Measurements from ENCODE around the gene PACRG.
"Not testable (repeated sequence)": the region's sequence is repeated elsewhere in the genome, so short reads cannot be mapped to it uniquely, and the experiment has no call there.

The PACRG gene

DNA sequence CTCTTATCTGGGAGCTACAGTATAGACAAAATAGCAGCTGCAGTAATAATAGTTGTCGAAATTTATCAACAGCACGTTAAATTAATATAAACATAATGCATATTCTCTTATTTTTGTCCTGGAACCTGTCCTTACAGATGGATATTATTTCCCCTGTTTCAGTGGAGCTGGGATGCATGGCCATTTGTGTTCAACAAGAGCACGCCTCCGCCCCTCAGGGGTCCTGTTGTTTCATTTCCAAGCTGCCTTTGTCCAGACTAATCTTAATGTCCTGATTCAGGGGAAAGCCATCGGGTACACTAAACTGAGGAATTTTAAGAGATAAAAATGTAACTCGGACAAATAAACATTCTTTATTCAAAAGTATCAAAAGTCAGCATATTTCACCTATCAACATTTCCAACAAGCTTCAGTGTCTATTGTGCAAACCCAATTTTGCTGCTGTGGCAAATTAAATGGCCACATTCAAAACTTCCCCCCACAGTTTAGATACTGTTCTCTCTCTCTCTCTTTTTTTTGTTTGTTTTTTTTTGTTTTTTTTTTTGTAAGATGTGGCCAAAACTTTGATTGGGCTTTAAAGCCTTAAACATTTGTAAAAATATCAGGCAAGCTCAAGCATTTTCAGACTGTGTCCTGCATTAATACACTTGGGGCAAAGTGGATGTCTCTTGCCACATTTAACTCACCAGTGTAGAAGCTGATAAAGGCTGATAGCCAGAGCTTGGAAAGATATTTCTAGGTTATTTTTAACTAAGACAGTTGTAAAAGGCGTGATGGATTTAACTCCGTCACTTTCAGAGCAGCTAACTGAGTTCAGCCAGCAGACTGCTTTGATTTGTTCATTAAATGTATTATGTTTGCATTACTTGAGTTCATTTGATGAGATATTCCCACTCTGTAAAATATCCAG, 574.2 kb downstream of the PACRG start:
- no peak for DNase-seq

DNA sequence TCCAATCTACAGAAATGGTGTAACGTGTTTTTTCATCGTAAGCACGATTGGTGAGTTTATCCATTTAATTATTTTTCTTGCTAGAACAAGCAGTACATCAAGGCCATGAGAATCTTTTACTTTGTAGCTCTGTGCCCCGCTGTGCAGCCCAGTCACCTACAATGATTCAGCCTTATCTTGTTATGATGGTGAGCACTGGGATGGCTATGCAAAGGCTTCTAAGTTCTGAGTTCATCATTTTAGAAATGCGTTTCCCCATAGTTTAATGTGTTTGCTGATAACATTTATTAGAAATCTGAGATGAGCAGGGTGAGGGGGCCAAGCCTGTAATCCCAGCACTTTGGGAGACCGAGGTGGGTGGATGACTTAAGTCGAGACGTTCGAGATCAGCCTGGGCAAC, 575.0 kb downstream of the PACRG start:
- no peak for DNase-seq

DNA sequence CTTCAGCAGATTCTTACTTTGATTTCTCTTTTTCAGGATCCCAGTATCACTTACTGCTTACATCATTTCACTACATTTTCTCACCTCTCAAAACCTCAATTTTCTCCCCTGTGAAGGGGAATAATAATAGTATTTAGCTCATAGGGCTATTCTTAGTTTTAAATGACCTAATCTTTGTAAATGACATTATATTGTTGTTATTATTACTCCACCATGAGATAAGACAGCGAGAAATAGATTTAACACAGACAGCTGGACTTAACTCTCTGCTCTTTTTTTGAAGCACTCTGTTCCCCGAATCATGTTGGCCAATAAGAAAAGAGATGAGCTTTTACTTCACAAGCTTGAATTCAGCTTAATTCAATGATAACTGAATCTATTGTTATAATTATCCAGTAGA, 578.2 kb downstream of the PACRG start:
- no peak for DNase-seq

DNA sequence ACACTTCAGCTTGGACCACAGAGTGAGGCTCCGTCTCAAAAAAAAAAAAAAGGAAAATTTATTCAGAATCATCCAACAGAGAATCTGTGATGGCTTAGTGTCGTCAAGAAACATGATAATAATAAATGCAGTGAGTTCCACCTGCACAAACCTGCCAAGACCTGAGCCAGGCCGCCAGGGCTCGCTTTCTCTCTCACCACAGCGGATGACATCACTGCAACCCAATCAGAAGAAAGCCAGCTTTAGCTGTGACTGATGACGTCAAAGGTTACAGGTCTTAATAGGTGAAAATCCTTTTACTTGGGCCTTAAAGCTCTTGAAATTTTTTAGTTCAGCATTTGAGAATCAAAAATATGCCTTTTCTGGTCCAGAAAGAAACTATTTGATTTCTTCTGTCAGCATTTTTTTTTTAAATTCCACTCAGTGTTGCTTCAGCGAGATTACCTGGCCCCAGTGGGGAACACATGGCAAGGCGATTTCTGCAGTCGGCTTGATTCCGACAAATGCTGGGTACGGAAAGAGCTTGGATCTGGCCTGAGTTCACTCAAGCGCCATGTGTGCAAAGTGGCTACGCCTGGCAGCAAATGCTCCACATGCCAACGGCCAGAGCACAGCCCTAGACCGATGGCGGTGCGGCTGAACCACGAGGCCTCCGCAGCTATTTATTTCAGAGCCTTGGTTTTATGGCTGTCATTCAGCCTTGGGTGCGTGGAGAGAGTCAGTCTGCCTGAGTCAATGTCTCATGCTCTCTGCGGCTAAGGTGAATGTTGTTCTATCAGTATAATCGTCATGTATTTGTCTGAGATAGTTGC, 581.1 kb downstream of the PACRG start:
- no peak for DNase-seq

DNA sequence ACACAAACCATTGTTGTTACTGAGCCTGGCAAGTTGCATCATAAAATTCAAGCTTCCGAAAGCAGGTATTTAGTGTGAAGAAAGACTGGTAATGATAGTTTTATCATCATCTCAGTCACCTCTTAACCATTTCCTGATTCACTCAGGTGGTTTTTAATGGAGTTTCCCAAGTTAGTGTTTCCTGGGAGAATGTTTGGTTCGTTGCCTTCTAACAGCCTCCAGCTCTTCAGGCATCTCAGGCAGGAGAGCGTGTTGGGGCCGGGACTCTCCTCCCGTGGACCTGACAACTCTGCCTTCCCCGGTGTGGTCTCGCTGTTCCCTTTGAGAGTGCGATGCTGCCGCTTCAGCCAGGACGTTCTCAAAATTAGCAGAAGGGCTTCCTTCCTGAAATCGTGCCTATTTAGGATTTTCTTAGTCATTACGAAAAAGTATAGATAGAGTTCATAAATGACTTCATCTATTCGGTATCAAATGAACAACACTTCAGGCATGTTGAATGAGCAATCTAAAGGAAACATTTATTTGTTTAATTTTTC, 581.8 kb downstream of the PACRG start:
- no peak for DNase-seq

DNA sequence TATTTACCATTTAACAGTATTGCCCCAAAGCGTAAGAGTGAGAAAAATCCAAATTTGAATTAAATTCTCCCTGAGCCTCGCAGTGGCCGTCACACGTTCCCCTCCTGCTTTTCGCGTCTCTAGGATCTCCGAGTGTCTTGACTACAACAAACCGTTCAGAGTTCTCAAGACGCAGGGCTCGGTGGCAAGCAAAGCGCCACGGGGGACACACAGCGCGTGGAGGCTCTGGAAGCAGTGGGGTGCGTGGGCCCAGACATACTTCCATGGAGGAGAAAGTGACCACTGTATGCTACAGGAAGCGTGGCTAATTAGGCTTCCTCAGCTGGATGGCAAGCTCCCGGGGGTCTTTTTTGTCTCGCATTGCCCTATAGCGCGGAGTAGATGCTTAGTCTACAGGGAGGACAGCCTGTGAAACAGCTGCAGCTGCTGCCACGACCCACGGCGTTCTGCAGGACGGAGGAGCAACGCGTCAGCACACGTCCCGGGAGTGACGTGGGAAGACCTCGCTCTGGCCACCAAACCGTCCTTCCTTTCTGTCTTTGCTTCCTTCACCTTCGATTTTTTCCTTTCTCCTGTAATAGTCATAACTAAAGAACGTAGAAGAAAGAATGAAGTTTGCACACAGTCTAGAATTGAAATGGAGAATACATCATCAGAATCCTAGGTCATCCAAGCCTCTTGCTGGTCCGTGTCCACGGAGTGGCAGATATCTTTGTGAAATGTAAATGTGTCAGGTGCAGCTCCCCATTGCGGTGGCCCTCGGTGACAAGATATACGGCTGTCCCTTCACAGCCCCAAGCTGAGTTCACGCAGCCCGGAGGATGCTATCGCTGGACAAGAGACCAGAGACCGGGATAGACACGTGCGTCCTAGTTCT, 582.6 kb downstream of the PACRG start:
- DNase-seq = no peak

DNA sequence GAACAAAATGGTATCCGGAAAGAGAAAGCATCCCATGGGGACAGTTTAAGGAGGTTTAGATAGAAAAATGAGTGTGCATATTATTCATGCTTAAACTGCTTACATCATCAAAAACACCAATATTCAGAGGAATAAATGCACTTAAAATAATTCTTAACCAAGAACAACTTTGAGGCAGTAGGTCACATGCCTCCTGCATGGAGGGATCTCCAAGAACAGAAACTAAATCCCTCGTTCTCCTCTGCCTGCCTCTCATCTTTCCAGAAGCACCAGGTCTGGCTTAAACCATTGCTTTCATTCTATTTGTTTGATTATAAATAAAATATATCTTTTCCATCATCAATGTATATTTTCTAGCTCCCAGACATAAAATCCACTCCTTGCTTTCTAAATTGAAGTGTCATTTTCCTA, 583.2 kb downstream of the PACRG start:
- no peak for DNase-seq

DNA sequence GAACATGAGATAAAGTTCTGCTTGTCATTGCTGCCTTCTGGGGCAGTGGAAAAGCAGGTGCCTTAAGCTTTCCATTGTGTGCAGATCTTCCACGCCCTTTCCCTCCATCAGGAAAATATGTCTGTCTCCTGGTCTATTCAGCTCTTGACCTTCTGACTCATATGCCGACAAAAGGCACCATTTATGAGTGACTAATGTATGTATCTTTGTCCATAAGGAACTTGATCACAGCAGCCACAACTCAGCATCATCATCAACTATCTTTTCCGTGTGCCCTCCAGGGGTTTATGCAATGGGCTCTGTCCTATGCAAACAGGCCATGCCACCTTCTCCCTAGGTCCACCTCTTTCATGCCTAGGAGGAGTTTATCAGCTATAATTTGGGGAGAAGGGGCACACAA, 584.1 kb downstream of the PACRG start:
- no peak for DNase-seq

DNA sequence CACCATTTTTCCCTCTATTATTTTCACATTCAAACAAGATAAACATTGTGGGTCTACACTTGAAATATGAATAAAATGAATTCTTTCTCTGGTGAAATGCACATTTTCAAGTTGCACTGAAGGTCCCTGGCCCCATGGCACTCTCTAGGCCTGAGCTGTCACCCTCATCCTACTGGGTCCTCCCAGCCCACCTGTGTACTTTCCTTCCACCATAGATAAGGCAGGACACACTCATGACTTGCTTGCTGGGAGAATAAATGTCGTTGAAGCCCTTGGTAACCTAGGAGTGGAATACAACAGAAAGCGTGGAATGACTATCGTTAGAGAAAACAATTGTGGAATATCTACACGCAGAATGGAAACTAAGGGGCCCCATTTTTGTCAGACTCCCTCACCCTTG, 585.8 kb downstream of the PACRG start:
- no peak for DNase-seq

DNA sequence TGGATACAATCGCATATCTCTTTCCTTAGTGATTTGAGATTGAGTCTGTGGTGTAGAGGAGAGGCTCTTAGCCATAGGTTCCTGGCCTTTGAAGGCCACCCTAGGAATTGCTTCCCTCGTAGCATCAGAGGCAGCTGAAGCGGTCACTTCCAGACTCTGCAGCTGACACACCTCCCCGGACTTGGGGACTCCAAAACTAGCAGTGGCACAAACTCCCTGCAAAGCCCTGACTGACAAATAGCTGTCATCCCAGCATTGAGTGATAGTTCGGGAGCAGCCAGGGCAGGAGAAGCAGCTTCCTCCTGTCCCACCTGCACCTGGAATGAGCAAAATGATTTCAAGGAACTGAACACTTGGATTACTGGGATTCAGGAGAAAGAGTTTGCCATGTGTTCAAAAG, 586.2 kb downstream of the PACRG start:
- no peak for DNase-seq

DNA sequence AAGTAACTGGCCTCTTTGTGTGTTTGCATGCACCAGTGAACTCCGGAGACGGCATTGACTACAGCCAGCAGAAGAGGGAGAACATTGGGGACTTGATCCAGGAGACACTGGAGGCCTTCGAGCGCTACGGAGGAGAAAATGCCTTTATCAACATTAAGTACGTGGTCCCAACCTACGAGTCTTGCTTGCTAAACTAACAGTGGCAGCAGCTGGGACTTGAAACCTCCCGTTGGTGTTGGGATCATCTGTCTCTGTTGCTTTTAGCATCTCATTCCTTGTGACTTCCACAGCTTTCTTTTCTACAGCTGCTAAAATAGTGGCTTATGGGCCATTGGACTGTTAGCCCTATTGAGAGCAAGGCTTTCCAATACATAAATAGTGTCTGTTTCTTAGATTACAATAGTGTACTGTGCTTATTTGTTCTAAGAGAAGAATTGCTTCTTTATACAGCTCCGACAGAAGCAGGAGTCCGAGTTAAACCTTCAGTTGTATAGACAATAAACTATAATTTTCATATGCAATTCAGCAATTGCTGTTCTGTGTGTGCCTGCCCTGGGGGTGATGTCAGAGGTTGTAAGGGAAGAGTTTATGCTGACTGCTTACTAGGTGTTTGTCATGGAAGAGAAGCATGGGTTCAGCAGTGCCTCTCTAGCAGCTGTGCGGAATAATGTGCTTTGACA, 587.2 kb downstream of the PACRG start:
- DNase-seq = no peak

DNA sequence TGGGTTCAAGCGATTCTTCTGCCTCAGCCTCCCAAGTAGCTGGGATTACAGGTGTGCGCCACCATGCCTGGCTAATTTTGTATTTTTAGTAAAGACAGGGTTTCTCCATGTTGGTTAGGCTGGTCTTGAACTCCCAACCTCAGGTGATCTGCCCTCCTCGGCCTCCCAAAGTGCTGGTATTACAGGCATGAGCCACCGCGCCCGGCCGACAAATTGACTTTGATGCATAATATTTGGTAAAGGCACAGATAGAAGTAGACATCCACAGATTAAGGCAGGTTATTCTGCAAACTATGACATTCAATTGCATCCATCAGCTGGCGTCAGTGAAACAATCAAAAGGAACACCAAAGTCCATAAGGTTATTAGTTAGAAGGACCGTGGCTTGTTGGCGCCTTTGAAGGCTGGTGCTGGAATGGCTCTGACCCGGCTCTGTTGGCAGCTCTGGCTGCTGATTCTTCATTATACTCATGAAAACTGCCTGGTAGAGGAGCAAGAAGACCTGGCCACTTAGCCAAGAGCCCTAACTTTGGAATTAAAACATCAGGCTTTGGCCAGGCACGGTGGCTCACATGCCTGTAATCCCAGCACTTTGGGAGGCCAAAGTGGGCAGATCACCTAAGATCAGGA, 589.2 kb downstream of the PACRG start:
- not testable (repeated sequence) for DNase-seq

DNA sequence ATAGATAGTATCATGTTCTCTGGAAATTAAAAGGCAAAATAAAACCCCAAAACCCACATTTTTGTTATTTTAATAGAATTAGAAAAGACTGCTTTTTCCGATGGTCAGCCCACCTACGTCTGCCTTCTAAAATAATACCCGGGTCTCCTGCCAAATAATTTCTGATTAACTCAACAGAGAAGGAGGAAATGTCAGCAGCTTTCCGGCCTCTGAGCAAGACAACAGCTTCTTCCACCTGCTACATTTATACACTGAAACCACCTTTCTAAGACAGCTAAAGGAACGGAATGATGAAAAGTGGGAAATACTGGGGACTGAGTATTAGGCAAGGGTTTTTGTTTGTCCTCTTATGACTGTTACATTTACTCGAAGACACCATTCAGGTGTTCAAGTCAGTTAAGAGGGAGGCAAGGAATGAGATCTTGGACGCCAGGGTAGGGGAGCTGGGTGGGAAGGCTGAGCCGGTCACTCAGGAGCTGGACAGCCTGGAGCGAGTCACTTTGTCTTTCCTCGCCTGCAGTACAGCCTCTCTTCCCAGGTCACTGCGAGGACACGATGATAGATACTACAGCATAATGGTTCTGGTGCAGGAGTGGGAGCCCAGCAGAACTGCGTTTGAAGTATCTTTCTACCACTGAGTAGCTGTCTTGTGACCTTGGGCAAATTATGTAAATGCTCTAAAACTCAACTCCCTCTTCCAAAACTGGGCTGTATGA, 590.5 kb downstream of the PACRG start:
- no peak for DNase-seq

DNA sequence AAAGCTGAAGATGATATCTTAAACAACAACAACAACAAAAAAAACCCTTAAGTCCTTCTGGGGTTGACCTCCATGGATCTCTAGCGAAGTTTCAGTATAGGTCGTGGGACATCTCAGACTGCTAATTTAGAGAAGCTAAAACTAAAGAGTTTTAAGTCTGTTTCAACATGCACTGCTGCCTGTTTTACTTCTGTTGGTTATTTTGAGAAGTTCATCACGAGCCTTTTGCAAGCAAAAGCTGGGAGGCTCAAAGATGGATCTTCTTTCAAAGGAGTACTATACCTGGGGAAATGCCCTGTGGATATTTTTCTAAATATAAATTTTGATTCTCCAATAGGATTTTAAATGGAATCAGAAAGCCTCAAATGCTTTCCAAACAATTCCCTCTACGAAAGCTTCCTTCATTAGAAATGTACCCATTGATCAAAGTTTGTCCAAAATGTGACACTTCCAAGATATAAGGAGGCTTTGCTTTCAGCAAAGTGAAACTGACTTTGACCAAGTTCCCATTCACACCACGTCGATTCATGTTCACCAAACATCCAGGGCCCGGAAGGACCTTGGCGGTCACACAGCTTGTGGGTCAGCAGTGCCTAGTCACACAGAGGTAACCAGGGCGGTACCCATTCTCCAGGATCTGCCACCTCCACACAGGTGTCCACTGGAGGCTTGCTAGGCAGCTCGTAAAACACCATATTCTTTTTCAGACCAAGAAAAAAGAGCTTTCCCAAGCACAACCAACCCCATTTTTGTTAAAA, 592.0 kb downstream of the PACRG start:
- no peak for DNase-seq

DNA sequence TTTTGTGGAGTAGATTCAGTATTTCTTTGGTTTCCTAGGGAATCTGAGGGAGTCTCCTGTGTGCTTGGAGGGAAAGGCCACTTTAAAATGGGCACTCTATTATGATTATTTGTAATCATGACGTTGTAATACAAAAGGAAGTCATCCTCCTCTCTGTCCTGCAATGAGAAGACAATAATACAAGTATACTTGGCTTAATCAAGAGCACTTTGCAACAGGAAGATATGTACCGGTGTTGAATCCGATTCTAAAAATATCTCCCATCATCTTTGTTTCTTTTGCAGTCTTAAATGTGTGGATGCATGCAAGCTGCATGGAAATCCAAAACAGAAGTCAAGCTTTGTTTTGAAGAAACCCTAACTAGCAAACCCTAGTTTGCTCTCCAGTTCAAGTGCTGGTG, 592.6 kb downstream of the PACRG start:
- DNase-seq = no peak

DNA sequence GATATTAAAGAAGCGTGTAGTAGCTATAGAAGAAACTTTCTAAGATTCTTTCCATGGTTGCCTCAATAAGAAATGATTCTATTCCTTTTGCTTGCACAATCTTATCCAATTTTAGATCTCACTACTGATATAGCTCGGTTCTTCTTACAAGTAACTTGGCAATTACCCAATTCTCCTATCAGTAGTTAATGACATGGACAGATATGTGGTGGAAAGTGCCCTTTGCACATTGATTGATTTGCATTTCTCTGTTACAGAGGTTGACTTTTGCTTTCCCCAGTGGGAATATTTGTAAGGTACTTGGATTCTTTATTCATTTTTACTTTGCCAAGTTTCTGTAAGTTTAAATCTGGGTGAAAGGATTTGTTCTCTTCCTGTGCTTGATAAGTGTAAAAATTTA, 593.0 kb downstream of the PACRG start:
- no peak for DNase-seq

DNA sequence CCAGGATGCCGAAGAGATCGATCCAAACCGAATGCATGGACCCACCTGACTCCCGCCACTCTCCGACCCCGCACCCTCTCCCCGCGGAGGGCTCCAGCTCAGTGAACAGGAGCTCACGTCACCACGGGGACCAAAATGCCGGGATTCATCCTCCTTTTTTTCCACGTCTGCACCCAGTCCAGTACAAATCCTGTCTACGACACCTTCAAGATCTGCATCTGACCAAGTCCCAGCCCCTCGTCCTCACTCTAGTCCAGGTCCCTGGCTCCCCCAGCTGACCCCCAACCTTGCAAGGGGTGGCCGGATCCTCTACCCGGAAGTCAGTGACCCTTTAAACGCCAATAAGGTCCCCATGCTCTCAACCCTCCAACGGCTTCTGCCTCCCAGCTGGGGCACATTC, 593.9 kb downstream of the PACRG start:
- no peak for DNase-seq

DNA sequence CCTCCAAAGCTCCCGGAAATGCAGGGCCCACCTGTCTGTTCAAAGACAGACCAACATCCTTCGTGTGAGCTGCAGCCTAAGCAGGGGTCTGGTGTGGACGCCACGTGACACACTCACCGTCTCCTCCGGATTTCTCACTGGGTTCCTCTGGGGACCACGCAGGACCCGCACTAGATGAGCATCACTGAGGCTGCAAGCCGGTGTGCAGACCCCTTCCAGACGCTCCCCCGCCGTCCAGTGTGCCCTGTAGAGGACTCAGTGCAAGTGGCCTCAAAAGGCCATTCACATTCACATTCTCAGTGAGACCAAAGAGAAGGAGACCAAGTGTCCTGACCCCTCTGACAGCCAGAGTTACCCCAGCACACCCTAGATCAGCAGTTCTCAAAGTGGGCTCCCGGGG, 595.5 kb downstream of the PACRG start:
- no peak for DNase-seq

DNA sequence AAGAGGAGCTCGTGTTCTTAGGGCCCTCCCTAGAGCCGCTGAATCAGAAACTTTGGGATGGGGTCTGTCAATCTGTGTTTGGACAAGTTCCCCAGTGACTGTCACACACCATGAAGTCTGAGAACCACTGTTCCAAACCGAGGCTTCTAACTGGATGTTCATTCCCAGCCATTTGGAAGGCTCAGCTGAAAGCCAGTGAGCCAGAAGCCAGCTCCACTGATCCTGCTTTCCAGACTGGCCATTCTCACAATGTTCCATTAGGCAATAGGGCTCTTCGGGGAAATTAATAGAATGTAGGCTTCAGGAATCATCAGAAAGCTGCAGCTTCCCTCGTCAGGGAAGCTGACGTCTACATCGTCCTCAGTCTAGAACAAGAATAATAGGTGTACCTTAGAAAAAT, 595.9 kb downstream of the PACRG start:
- no peak for DNase-seq

DNA sequence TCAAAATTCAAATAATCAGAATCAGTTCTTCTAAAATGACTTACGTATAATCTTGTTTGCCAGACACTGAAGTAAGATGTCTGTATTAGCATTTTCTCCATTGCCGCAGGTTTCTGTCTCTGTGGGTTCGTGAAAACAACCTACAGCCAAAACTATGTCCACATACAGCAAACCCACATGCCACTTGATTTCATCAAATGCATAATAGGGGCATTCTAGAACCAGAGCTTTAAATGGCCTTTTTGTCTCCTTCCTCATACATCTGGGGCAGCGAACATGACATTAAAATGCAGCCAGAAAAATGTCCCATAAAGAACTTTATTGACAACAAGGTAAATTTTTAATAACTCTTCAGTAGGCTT, 596.5 kb downstream of the PACRG start:
- no peak for DNase-seq
